ENCODE results near the gene ADGRB3.

- no peak for TF ChIP-seq CTCF (IDR thresholded peaks at IDR 0.05)
- no peak for TF ChIP-seq EZH2 (IDR thresholded peaks at IDR 0.05)
- TF ChIP-seq EZH2phosphoT487 (IDR thresholded peaks at IDR 0.05): no peak
Measured at GRCh38 chr6:68657374-68658139, 22.5 kb downstream of the ADGRB3 start.

Measured in neural progenitor cell (in vitro differentiated cells).